Esophagus muscularis mucosa (tissue), 4 donors: ENCODE data around the gene PIH1D2. TPM values are rescaled to one million over a fixed set of nuclear protein-coding genes. Genes with fewer than 3 reads are reported as not detected.
"Not testable (repeated sequence)": the region's sequence is repeated elsewhere in the genome, so short reads cannot be mapped to it uniquely, and the experiment has no call there.

Experiments used
- DNase-seq: peaks from one replicate; pipeline ENCODE4 v3.0.0-alpha.2; 2017; ENCODE audit errors: extremely low spot score
- H3K27ac ChIP-seq, 4 donors: fragments of 200-600 bp; sonication (generic); replicated peaks in 1 of 4; 1 replicate in 3 of 4; 2 replicates in 1 of 4; pipeline ENCODE4 v1.5.1; 2016 to 2019; ENCODE audit warnings: mild to moderate bottlenecking in 1 of 4
- H3K27me3 ChIP-seq, 4 donors: fragments of 200-600 bp; sonication (generic); one replicate each; pipeline versions ENCODE4 v1.5.1 to v1.6.0; 2016 to 2019
- H3K36me3 ChIP-seq, 4 donors: fragments of 200-600 bp; sonication (generic); one replicate each; pipeline ENCODE4 v1.5.1; 2016 to 2019
- H3K4me1 ChIP-seq, 4 donors: fragments of 200-600 bp; sonication (generic); one replicate each; pipeline ENCODE4 v1.5.1; 2016 to 2019
- H3K4me3 ChIP-seq, 4 donors: fragments of 200-600 bp; sonication (generic); 1 replicate in 2 of 4; 2 replicates in 2 of 4; pipeline ENCODE4 v1.5.1; 2016 to 2019; ENCODE audit warnings: mild to moderate bottlenecking in 4 of 4, moderate library complexity in 1 of 4
- H3K9me3 ChIP-seq, 4 donors: fragments of 200-600 bp; sonication (generic); 1 replicate in 3 of 4; 2 replicates in 1 of 4; pipeline ENCODE4 v1.5.1; 2016 to 2019
- EP300 ChIP-seq: sonication (generic); formaldehyde crosslinking; IDR thresholded peaks from one replicate; pipeline ENCODE4 v1.6.1; 2017; ENCODE audit warnings: antibody characterized with exemption
- POLR2A ChIP-seq: fragments of 450-650 bp; IDR thresholded peaks from one replicate; pipeline ENCODE4 v1.6.1; 2017; ENCODE audit warnings: antibody characterized with exemption, moderate library complexity, mild to moderate bottlenecking, low read depth
- POLR2AphosphoS5 ChIP-seq, 2 donors: sonication (generic); formaldehyde crosslinking; IDR thresholded peaks; one replicate each; pipeline ENCODE4 v1.6.1; 2017; ENCODE audit warnings: antibody characterized with exemption in 2 of 2
- WGBS: methylation state at CpG from one replicate; pipeline ENCODE4 v1.1.5; 2018; 5-methylcytosine and 5-hydroxymethylcytosine counted together
- intact Hi-C: fragments of 100-400 bp; cut with DNase I; formaldehyde crosslinking; loops from one replicate; pipeline ENCODE4 v1.15.1; 2023
- total RNA-seq, 4 donors: library from RNA; depleted of rRNA; stranded (reverse); fragments of >200 nt; gene quantifications; one replicate each; pipeline versions ENCODE4 v1.1.0 to v1.2.1, GENCODE V29; 2016
- TF ChIP-seq, protein P1 (sequence below), 3 experiments: fragments of 200-600 bp in 2 of 3; fragments of 450-650 bp in 1 of 3; sonication (generic) in 2 of 3; IDR thresholded peaks; one replicate each; pipeline ENCODE4 v1.5.1; 2017 to 2019; ENCODE audit warnings: antibody characterized with exemption in 3 of 3, mild to moderate bottlenecking in 2 of 3, moderate library complexity in 1 of 3

The PIH1D2 gene
- total RNA-seq, 4 donors from 2014 or later: 0.83 to 1.5 (median 1.1) TPM

DNA sequence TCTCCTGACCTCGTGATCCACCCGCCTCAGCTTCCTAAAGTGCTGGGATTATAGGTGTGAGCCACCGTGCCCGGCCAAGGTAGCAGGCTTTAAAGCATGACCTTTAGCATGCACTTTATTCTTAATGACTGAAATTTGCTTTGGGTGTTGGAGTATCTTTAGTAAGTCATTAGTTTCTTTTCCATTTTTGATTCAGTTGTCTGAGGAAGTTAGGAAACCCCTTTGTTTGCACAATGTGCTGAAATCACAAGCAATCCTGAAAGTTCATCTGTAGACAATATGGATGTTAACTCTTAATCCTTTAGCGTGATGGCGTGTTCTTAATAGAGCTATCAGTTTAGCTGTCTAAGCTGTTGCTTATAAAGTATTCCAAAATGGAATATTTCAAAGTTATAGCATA lies 29.6 kb upstream of the PIH1D2 start:
- no peak overlapping the region for H3K27ac ChIP-seq
- peaks cover 0 to 20% (median 11%) of the 10 kb centered on the region in 4 donors for H3K36me3 ChIP-seq
- WGBS: 89% methylated on average over 6 of the region's 6 CpGs
- no peaks in the 10 kb centered on the region for H3K27me3 ChIP-seq
- H3K9me3 ChIP-seq: no peaks in the 10 kb centered on the region
- intact Hi-C loops: no loop called here
- TF ChIP-seq POLR2AphosphoS5 (IDR thresholded peaks at IDR 0.05): no peak
- no peak for TF ChIP-seq POLR2A
- TF ChIP-seq, protein P1, sequence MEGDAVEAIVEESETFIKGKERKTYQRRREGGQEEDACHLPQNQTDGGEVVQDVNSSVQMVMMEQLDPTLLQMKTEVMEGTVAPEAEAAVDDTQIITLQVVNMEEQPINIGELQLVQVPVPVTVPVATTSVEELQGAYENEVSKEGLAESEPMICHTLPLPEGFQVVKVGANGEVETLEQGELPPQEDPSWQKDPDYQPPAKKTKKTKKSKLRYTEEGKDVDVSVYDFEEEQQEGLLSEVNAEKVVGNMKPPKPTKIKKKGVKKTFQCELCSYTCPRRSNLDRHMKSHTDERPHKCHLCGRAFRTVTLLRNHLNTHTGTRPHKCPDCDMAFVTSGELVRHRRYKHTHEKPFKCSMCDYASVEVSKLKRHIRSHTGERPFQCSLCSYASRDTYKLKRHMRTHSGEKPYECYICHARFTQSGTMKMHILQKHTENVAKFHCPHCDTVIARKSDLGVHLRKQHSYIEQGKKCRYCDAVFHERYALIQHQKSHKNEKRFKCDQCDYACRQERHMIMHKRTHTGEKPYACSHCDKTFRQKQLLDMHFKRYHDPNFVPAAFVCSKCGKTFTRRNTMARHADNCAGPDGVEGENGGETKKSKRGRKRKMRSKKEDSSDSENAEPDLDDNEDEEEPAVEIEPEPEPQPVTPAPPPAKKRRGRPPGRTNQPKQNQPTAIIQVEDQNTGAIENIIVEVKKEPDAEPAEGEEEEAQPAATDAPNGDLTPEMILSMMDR (IDR thresholded peaks at IDR 0.05): no peak
- TF ChIP-seq EP300: no peak
- no peak for DNase-seq
- H3K4me3 ChIP-seq: no peak overlapping the region
- H3K4me1 ChIP-seq: peaks cover 0 to 7% (median 0%) of the 10 kb centered on the region in 4 donors

DNA sequence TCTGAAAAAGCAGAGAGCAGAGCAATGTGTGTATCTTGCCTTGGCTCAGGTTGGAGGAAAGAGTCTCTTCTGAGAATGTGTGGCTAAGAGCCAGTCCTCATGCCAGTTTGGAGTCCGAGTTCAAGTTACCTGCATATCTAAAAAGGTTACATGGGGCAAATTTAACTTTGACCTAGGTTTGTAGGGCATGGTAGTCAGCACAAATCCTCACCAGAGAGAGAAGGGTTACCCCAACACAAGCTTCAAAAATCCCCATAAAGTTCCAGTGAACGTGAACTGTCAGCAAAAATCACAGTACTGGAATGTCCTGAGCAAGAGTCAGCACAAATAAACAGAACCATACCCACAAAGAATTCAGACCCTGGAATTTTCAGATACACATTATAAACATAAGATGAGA lies 26.6 kb upstream of the PIH1D2 start:
- Histone ChIP-seq H3K9me3 (no peaks in the 10 kb centered on the region), H3K4me3 (no peak overlapping the region), H3K27ac (no peak overlapping the region), H3K36me3 (peaks cover 8 to 40% (median 22%) of the 10 kb centered on the region in 4 donors), H3K4me1 (peaks cover 0 to 7% (median 0%) of the 10 kb centered on the region in 4 donors), H3K27me3 (no peaks in the 10 kb centered on the region)
- WGBS: 48% methylated on average over 2 of the region's 2 CpGs
- intact Hi-C loops: no loop called here
- no peak for TF ChIP-seq POLR2A
- no peak for TF ChIP-seq POLR2AphosphoS5 (IDR thresholded peaks at IDR 0.05)
- no peak for TF ChIP-seq EP300
- TF ChIP-seq, protein P1 (IDR thresholded peaks at IDR 0.05): no peak
- no peak for DNase-seq

DNA sequence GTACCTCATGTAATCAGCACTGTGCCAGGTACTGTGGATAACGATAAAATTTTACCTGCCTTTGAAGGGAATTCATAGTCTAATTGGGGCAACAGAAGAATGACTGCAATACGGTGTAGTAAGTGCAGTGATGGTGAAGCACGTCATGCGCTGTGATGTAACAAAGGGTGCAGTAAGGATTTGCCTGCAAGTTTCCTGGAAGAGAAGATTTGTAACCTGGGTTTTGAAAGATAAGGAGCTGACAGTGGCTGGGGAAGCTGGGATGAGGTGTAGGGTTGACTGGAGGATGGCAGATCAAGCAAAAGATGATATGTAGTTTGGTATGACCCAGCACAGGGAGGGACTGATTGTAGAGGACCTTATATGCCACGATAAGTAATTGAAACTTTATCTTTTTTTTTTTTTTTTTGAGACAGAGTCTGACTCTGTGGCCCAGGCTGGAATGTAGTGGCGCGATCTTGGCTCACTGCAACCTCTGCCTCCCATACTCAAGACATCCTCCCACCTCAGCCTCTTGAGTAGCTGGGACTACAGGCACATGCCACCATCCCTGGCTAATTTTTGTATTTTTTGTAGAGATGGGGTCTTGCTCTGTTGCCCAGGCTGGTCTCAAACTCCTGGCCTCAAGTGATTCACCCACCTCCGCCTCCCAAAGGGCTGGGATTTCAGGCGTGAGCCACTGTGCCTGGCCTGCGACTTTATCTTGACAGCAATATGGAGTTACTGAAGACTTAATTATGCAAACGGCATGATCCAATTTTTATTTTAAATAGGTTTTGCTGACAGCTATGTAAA lies 24.1 kb upstream of the PIH1D2 start:
- intact Hi-C loops: no loop called here
- Histone ChIP-seq H3K4me3 (no peak overlapping the region), H3K27me3 (no peaks in the 10 kb centered on the region), H3K27ac (no peak overlapping the region), H3K4me1 (peaks cover 0 to 7% (median 0%) of the 10 kb centered on the region in 4 donors), H3K9me3 (no peaks in the 10 kb centered on the region), H3K36me3 (peaks cover 34 to 65% (median 45%) of the 10 kb centered on the region in 4 donors)
- WGBS: 91% methylated on average over 11 of the region's 11 CpGs
- DNase-seq: peak; percentile 2
- TF ChIP-seq POLR2AphosphoS5 (IDR thresholded peaks at IDR 0.05) (no peak), EP300 (no peak), POLR2A (no peak)
- TF ChIP-seq, protein P1 (IDR thresholded peaks at IDR 0.05): no peak

GRCh38 chr11:112096194-112096593 lies 22.4 kb upstream of the PIH1D2 start:
- H3K27ac ChIP-seq: no peak overlapping the region
- no peaks in the 10 kb centered on the region for H3K9me3 ChIP-seq
- no peak overlapping the region for H3K4me3 ChIP-seq
- DNase-seq: no peak
- peaks cover 51 to 82% (median 62%) of the 10 kb centered on the region in 4 donors for H3K36me3 ChIP-seq
- H3K4me1 ChIP-seq: peaks cover 0 to 7% (median 0%) of the 10 kb centered on the region in 4 donors
- intact Hi-C loops: no loop called here
- TF ChIP-seq, protein P1 (IDR thresholded peaks at IDR 0.05): no peak
- no peak for TF ChIP-seq POLR2AphosphoS5 (IDR thresholded peaks at IDR 0.05)
- TF ChIP-seq POLR2A: no peak
- no peak for TF ChIP-seq EP300
- no peaks in the 10 kb centered on the region for H3K27me3 ChIP-seq

GRCh38 chr11:112095302-112095701 lies 21.5 kb upstream of the PIH1D2 start:
- H3K4me1 ChIP-seq, intact Hi-C loops, DNase-seq, H3K9me3 ChIP-seq, H3K4me3 ChIP-seq, H3K27ac ChIP-seq, H3K27me3 ChIP-seq: not testable (repeated sequence)
- peaks cover 57 to 91% (median 71%) of the 10 kb centered on the region in 4 donors for H3K36me3 ChIP-seq
- WGBS: 94% methylated on average over 2 of the region's 2 CpGs
